Nephron (organoid): Measurements from ENCODE around the gene PNN.
"Not testable (repeated sequence)": the region's sequence is repeated elsewhere in the genome, so short reads cannot be mapped to it uniquely, and the experiment has no call there.

Source experiments
- H3K27ac Mint-ChIP-seq, 3 experiments: 2 replicates each; pipeline ENCODE4 v1.8.0; 2020; ENCODE audit warnings: mixed read lengths in 3 of 3, mild to moderate bottlenecking in 2 of 3, moderate library complexity in 1 of 3
- H3K27me3 Mint-ChIP-seq: 2 replicates; pipeline ENCODE4 v1.8.0; 2021; ENCODE audit warnings: low read depth, mild to moderate bottlenecking, moderate library complexity, mixed read lengths
- H3K36me3 Mint-ChIP-seq: 2 replicates; pipeline ENCODE4 v1.8.0; 2020; ENCODE audit warnings: low read depth, mixed read lengths
- H3K4me1 Mint-ChIP-seq: 2 replicates; pipeline ENCODE4 v1.8.0; 2020; ENCODE audit warnings: mixed read lengths
- H3K4me3 Mint-ChIP-seq, 3 experiments: 2 replicates each; pipeline ENCODE4 v1.8.0; 2020; ENCODE audit warnings: mild to moderate bottlenecking in 3 of 3, mixed read lengths in 3 of 3, moderate library complexity in 2 of 3
- H3K9me3 Mint-ChIP-seq: 2 replicates; pipeline ENCODE4 v1.8.0; 2020; ENCODE audit warnings: mixed read lengths
- CTCF ChIP-seq, 3 experiments: fragments of 200-600 bp; sonication (generic); IDR thresholded peaks; one replicate each; pipeline ENCODE4 v1.5.0; 2021; ENCODE audit warnings: antibody characterized with exemption in 3 of 3; ENCODE audit not compliant: unreplicated experiment in 3 of 3

The PNN gene

GRCh38 chr14:39154594-39155189 is 20.4 kb upstream of the PNN start:
- peaks cover 33% of the 10 kb centered on the region for H3K36me3 Mint-ChIP-seq
- no peaks in the 10 kb centered on the region for H3K4me1 Mint-ChIP-seq
- H3K4me3 Mint-ChIP-seq = no peak overlapping the region
- H3K27ac Mint-ChIP-seq = no peak overlapping the region
- TF ChIP-seq CTCF (IDR thresholded peaks at IDR 0.05; ENCODE audit: unreplicated experiment in 3 of 3) = no peak
- no peaks in the 10 kb centered on the region for H3K9me3 Mint-ChIP-seq
- H3K27me3 Mint-ChIP-seq = no peaks in the 10 kb centered on the region

GRCh38 chr14:39157491-39157890 is 17.6 kb upstream of the PNN start:
- no peaks in the 10 kb centered on the region for H3K27me3 Mint-ChIP-seq
- peaks cover 38% of the 10 kb centered on the region for H3K36me3 Mint-ChIP-seq
- no peak overlapping the region for H3K27ac Mint-ChIP-seq
- H3K9me3 Mint-ChIP-seq = no peaks in the 10 kb centered on the region
- H3K4me1 Mint-ChIP-seq = no peaks in the 10 kb centered on the region
- no peak overlapping the region for H3K4me3 Mint-ChIP-seq
- no peak for TF ChIP-seq CTCF (IDR thresholded peaks at IDR 0.05; ENCODE audit: unreplicated experiment in 3 of 3)

GRCh38 chr14:39158222-39158858 is 16.7 kb upstream of the PNN start:
- no peak overlapping the region for H3K4me3 Mint-ChIP-seq
- no peaks in the 10 kb centered on the region for H3K27me3 Mint-ChIP-seq
- no peaks in the 10 kb centered on the region for H3K4me1 Mint-ChIP-seq
- H3K36me3 Mint-ChIP-seq = peaks cover 42% of the 10 kb centered on the region
- no peaks in the 10 kb centered on the region for H3K9me3 Mint-ChIP-seq
- H3K27ac Mint-ChIP-seq = no peak overlapping the region
- TF ChIP-seq CTCF (IDR thresholded peaks at IDR 0.05; ENCODE audit: unreplicated experiment in 3 of 3) = no peak

GRCh38 chr14:39160494-39160893 is 14.6 kb upstream of the PNN start:
- Mint-ChIP-seq H3K36me3 (peaks cover 52% of the 10 kb centered on the region), H3K4me1 (no peaks in the 10 kb centered on the region), H3K27ac (no peak overlapping the region), H3K9me3 (no peaks in the 10 kb centered on the region), H3K4me3 (no peak overlapping the region), H3K27me3 (no peaks in the 10 kb centered on the region)
- TF ChIP-seq CTCF (IDR thresholded peaks at IDR 0.05; ENCODE audit: unreplicated experiment in 3 of 3) = no peak

- H3K9me3 Mint-ChIP-seq, H3K27me3 Mint-ChIP-seq: not testable (repeated sequence)
- peak overlapping the region in 2 of 3 experiments; percentile 31 to 45 for H3K27ac Mint-ChIP-seq
- H3K4me1 Mint-ChIP-seq = peaks cover 41% of the 10 kb centered on the region
- peaks cover 41% of the 10 kb centered on the region for H3K36me3 Mint-ChIP-seq
- H3K4me3 Mint-ChIP-seq = peak overlapping the region; percentile 93 to 95 (median 93)
Measured at GRCh38 chr14:39167797-39168320, 7.2 kb upstream of the PNN start.

GRCh38 chr14:39168591-39168990 is 6.5 kb upstream of the PNN start:
- Mint-ChIP-seq H3K27me3 (no peaks in the 10 kb centered on the region), H3K36me3 (peaks cover 36% of the 10 kb centered on the region)

More at GRCh38 chr14:39168591-39168990, 6.5 kb upstream of the PNN start:
- Mint-ChIP-seq H3K4me1 (peaks cover 41% of the 10 kb centered on the region), H3K27ac (peak overlapping the region; percentile 45 to 99 (median 74)), H3K9me3 (no peaks in the 10 kb centered on the region), H3K4me3 (peak overlapping the region; percentile 93 to 95 (median 93))
- TF ChIP-seq CTCF (IDR thresholded peaks at IDR 0.05; ENCODE audit: unreplicated experiment in 3 of 3) = no peak
